Measurements from ENCODE around the gene TRIM10. TPM values are rescaled to one million over a fixed set of nuclear protein-coding genes. Genes with fewer than 3 reads are reported as not detected.
A peak's percentile ranks its signal among the peaks of the same experiment; 100 is the strongest.

Gene TRIM10
- total and polyA plus RNA-seq, 11 donors, result not detected

GRCh38 chr6:30102414-30102969 lies 58.5 kb downstream of the TRIM10 start:
- no peaks in the 10 kb centered on the region for H3K9me3 ChIP-seq
- H3K27me3 ChIP-seq, result peaks cover 0 to 49% (median 35%) of the 10 kb centered on the region in 9 donors
- 41 to 52% (median 45%) methylated on average over 15 of the region's 15 CpGs for WGBS, 4 donors
- intact Hi-C loops (cut with DNase I), result loop anchor here (2.0 to 5.0 kb wide), 8 partner anchors 26 to 70 kb away; partner anchors contain the start of genes PPP1R11 (in 6 of the 10) and POLR1H (in 1 of the 10)
- TF ChIP-seq CTCF (IDR thresholded peaks at IDR 0.05) (no peak), POLR2A (IDR thresholded peaks at IDR 0.05) (no peak)
- ATAC-seq (peak in 3 of 4 donors; percentile 3 to 16 (median 8)), DNase-seq (peak in 2 of 5 donors; percentile 32 to 68)
- peak overlapping the region in 11 of 12 donors; percentile 14 to 60 (median 51) for H3K4me3 ChIP-seq
- peaks cover 0 to 38% (median 28%) of the 10 kb centered on the region in 12 donors for H3K4me1 ChIP-seq
- no peaks in the 10 kb centered on the region for H3K36me3 ChIP-seq
- peak overlapping the region in 11 of 12 donors; percentile 49 to 81 (median 62) for H3K27ac ChIP-seq

Other genes starting within 250 kb of the TRIM10 start
- 1,000 to 10,000 TPM in 1 of 9 donors, 100 to 1,000 TPM in 8; 263 to 1,427 (median 361) TPM for gene HLA-A, start 218.7 kb downstream of the TRIM10 start, total RNA-seq
- gene HLA-A, start 218.7 kb downstream of the TRIM10 start, polyA plus RNA-seq, result 1,000 to 10,000 TPM in 1 of 2 donors, 100 to 1,000 TPM in 1; 299 to 1,581 TPM
- 10 to 100 TPM; 11.7 to 19.8 (median 14.7) TPM for gene POLR1H, start 99.9 kb downstream of the TRIM10 start, total RNA-seq
- gene POLR1H, start 99.9 kb downstream of the TRIM10 start, polyA plus RNA-seq, result 10 to 100 TPM; 20.9 to 46.1 TPM
- gene PPP1R11, start 94.0 kb downstream of the TRIM10 start, total RNA-seq, result 10 to 100 TPM; 41.6 to 64.7 (median 44.9) TPM
- 10 to 100 TPM; 38.7 to 90.3 TPM for gene PPP1R11, start 94.0 kb downstream of the TRIM10 start, polyA plus RNA-seq
- under 1 TPM in 1 of 9 donors, not detected in 8; 0.68 TPM for gene RNF39, start 85.4 kb downstream of the TRIM10 start, total RNA-seq
- gene RNF39, start 85.4 kb downstream of the TRIM10 start, polyA plus RNA-seq, result not detected
- gene TRIM31, start 48.1 kb downstream of the TRIM10 start, total RNA-seq, result not detected
- not detected for gene TRIM31, start 48.1 kb downstream of the TRIM10 start, polyA plus RNA-seq
- gene TRIM40, start 25.1 kb downstream of the TRIM10 start, total RNA-seq, result not detected
- gene TRIM40, start 25.1 kb downstream of the TRIM10 start, polyA plus RNA-seq, result not detected
- gene TRIM15, start 2.3 kb upstream of the TRIM10 start, total RNA-seq, result not detected
- not detected for gene TRIM15, start 2.3 kb upstream of the TRIM10 start, polyA plus RNA-seq
- 10 to 100 TPM; 19.1 to 37.4 (median 24.5) TPM for gene TRIM26, start 52.2 kb upstream of the TRIM10 start, total RNA-seq
- gene TRIM26, start 52.2 kb upstream of the TRIM10 start, polyA plus RNA-seq, result 10 to 100 TPM; 15.1 to 31.8 TPM
- gene TRIM39, start 165.7 kb upstream of the TRIM10 start, total RNA-seq, result 10 to 100 TPM in 2 of 9 donors, 1 to 10 TPM in 7; 6.4 to 12.1 (median 8.4) TPM
- gene TRIM39, start 165.7 kb upstream of the TRIM10 start, polyA plus RNA-seq, result 1 to 10 TPM; 5.1 to 9.6 TPM
- 10 to 100 TPM; 17.3 to 64.4 (median 24.7) TPM for gene RPP21, start 183.9 kb upstream of the TRIM10 start, total RNA-seq
- gene RPP21, start 183.9 kb upstream of the TRIM10 start, polyA plus RNA-seq, result 10 to 100 TPM; 84.1 to 88.9 TPM